ENCODE data around the gene PLB1. TPM values are rescaled to one million over a fixed set of nuclear protein-coding genes. Genes with fewer than 3 reads are reported as not detected.

Gene PLB1
- total and polyA plus RNA-seq, 8 donors: 0.45 to 18.8 (median 3.4) TPM

DNA sequence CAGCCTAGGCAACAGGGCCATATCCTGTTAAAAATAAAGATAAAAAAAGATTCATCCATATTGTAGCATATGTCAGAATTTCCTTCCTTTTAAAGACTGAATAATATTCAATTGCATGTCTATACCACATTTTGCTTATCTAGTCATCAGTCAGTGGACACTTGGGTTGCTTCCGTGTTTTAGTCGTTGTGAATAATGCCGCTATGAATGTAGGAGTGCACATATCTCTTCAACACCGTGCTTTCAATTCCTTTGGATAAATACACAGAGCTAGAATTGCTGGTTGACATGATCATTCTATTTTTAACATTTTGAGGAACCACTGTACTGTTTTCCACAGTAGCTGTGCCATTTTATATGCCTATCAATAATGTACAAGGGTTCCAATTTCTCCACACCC is 14.0 kb upstream of the PLB1 start:
- WGBS, 5 donors: 65 to 82% (median 70%) methylated on average over 4 of the region's 4 CpGs
- intact Hi-C loops (cut with DNase I; ENCODE audit: low total_unique reads): no loop called here
- no peak overlapping the region for H3K4me3 ChIP-seq
- no peak for DNase-seq
- no peak overlapping the region for H3K27ac ChIP-seq
- no peaks in the 10 kb centered on the region for H3K9me3 ChIP-seq
- H3K4me1 ChIP-seq: no peaks in the 10 kb centered on the region
- H3K27me3 ChIP-seq: no peaks in the 10 kb centered on the region
- no peaks in the 10 kb centered on the region for H3K36me3 ChIP-seq
- no peak for TF ChIP-seq POLR2A (IDR thresholded peaks at IDR 0.05)
- TF ChIP-seq POLR2AphosphoS5 (IDR thresholded peaks at IDR 0.05): no peak
- TF ChIP-seq EP300 (IDR thresholded peaks at IDR 0.05): no peak
- TF ChIP-seq, protein P1, sequence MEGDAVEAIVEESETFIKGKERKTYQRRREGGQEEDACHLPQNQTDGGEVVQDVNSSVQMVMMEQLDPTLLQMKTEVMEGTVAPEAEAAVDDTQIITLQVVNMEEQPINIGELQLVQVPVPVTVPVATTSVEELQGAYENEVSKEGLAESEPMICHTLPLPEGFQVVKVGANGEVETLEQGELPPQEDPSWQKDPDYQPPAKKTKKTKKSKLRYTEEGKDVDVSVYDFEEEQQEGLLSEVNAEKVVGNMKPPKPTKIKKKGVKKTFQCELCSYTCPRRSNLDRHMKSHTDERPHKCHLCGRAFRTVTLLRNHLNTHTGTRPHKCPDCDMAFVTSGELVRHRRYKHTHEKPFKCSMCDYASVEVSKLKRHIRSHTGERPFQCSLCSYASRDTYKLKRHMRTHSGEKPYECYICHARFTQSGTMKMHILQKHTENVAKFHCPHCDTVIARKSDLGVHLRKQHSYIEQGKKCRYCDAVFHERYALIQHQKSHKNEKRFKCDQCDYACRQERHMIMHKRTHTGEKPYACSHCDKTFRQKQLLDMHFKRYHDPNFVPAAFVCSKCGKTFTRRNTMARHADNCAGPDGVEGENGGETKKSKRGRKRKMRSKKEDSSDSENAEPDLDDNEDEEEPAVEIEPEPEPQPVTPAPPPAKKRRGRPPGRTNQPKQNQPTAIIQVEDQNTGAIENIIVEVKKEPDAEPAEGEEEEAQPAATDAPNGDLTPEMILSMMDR (IDR thresholded peaks at IDR 0.05): no peak

DNA sequence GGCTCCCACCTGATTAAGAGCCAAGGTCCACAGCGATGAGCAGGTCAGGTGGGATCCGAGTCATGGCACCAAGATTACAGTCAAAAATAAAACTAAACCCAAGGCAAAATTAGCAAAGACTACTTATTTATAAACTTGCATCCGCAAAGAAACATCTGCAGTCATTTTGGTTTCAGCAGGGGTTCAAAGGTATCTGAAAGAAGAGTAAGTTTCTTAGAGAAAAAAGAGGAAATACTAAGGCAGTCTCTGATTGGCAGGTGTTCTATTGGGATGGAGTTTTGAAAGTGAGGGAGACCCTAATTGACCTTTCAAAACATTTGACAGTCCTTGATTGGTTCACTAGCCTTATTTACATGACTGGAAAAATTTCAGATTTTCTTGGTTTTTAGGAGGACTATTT is 11.0 kb upstream of the PLB1 start:
- no peak for DNase-seq
- Histone ChIP-seq H3K9me3 (no peaks in the 10 kb centered on the region), H3K4me3 (no peak overlapping the region), H3K27ac (no peak overlapping the region), H3K36me3 (no peaks in the 10 kb centered on the region), H3K4me1 (no peaks in the 10 kb centered on the region), H3K27me3 (no peaks in the 10 kb centered on the region)
- 84 to 100% (median 95%) methylated on average over 3 of the region's 3 CpGs for WGBS, 5 donors
- TF ChIP-seq POLR2AphosphoS5 (IDR thresholded peaks at IDR 0.05) (no peak), EP300 (IDR thresholded peaks at IDR 0.05) (no peak), POLR2A (IDR thresholded peaks at IDR 0.05) (no peak)
- TF ChIP-seq, protein P1 (IDR thresholded peaks at IDR 0.05): no peak
- intact Hi-C loops (cut with DNase I; ENCODE audit: low total_unique reads): no loop called here

DNA sequence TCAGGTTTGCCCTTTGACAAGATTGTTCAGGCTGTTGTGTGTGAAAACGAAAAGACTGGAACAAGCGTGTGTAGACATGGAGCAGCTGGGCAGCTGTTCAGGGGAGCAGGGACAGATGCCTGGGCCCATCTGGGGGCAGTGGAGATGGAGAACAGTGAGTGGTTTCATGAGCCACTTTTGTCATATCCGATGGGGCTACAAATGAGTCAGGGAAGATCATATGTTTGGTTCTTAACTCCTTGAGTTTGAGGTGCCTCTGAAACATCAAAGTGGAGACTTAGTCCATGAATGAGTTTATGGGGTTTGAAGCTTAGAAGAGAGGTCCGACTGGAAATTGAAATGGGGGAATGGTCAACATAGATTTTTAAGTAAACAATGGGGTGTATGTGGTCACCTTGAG is 9.3 kb upstream of the PLB1 start:
- H3K27ac ChIP-seq: no peak overlapping the region
- 80 to 87% (median 82%) methylated on average over 4 of the region's 4 CpGs for WGBS, 5 donors
- no peaks in the 10 kb centered on the region for H3K36me3 ChIP-seq
- no peak for TF ChIP-seq EP300 (IDR thresholded peaks at IDR 0.05)
- no peak for TF ChIP-seq POLR2AphosphoS5 (IDR thresholded peaks at IDR 0.05)
- TF ChIP-seq, protein P1 (IDR thresholded peaks at IDR 0.05): no peak
- no peak for TF ChIP-seq POLR2A (IDR thresholded peaks at IDR 0.05)
- H3K27me3 ChIP-seq: no peaks in the 10 kb centered on the region
- no peaks in the 10 kb centered on the region for H3K4me1 ChIP-seq
- no peak overlapping the region for H3K4me3 ChIP-seq
- no peak for DNase-seq
- intact Hi-C loops (cut with DNase I; ENCODE audit: low total_unique reads): no loop called here
- no peaks in the 10 kb centered on the region for H3K9me3 ChIP-seq

DNA sequence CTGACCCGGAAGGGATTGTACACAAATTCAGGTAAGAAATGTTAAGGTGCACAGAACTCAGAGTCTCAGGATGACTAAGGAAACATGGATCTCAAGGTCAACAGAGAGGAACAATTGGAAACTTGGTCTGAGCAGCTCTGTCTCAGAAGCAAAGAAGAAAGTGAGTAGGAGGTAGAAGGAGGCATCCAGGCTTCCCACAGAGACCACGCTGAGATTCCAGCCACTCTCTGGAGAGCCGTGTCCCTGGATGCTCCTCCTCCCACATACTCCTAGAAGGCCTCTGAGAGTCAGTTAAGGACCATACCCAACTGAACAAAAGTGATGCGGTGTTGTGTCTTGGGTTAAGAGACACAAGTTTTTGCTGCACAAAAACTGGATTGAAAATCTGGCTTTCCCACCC is 8.6 kb upstream of the PLB1 start:
- DNase-seq: no peak
- H3K27me3 ChIP-seq: no peaks in the 10 kb centered on the region

More for the DNA sequence above, 8.6 kb upstream of the PLB1 start:
- Histone ChIP-seq H3K27ac (no peak overlapping the region), H3K4me3 (no peak overlapping the region), H3K36me3 (no peaks in the 10 kb centered on the region), H3K4me1 (no peaks in the 10 kb centered on the region), H3K9me3 (no peaks in the 10 kb centered on the region)
- TF ChIP-seq POLR2AphosphoS5 (IDR thresholded peaks at IDR 0.05) (no peak), EP300 (IDR thresholded peaks at IDR 0.05) (no peak), POLR2A (IDR thresholded peaks at IDR 0.05) (no peak)
- TF ChIP-seq, protein P1 (IDR thresholded peaks at IDR 0.05): no peak
- WGBS, 5 donors: 78 to 93% (median 84%) methylated on average over 4 of the region's 4 CpGs
- intact Hi-C loops (cut with DNase I; ENCODE audit: low total_unique reads): no loop called here

Measured in stomach (tissue), 9 donors.